ENCODE data around the gene AHDC1. TPM values are rescaled to one million over a fixed set of nuclear protein-coding genes. Genes with fewer than 3 reads are reported as not detected.
A peak's percentile ranks its signal among the peaks of the same experiment; 100 is the strongest.

AHDC1 gene
- total and polyA plus RNA-seq, 9 of the 15 experiments (the other 6 are each of a cell fraction or from before 2014, with no cell fraction given) = 0.21 to 36.4 (median 4.7) TPM

DNA sequence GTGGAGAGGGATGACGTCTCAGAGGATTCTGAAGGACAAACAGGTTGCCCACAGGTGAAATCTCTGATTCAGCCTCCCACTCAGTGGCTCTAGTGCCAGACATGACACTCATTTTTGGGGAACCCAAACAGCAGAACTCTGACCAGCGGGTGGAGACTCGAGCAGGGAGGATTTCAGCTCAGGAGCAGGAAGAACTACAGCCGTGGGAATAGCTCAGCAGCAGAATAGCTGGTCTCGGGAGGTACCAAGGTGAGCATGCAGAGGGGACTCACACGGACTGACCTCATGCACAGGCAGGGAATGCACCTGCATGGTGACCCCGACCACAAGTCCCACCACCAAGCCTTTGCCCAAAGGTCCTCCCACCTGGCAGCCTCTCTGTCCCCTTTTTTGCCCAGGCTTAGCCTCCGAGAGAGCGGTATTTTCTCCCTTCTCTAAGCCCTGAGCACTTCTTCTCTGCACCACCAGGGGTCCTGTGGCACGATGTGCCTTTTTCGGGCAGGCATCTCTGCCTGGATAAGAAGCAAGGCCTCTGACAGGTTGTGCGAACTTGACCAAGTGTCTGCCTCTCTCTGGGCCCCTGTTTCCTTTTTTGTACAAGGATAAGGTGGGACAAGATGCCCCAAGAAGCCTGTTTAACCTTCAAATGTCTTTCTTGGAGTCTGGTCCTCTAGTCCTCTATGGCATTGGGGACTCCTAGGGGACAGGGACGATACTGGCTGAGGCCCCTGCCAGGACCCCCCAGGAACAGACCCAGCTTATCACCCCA lies 39.8 kb upstream of the AHDC1 start:
- DNase-seq (ENCODE audit: extremely low read depth in 1 of 4, low spot score in 3 of 4) = peak; percentile 70 to 78 (median 74)
- Histone ChIP-seq H2AFZ (ENCODE audit: low read depth, low read length) (peak overlapping the region; percentile 60), H3K4me2 (ENCODE audit: insufficient read depth, low read length) (peak overlapping the region; percentile 42; the same call in 1 of the 2 replicates), H3K4me3 (no peak overlapping the region), H3K9me1 (ENCODE audit: control insufficient read depth, insufficient read depth, low read length) (no peaks in the 10 kb centered on the region), H4K20me1 (replicated peaks; ENCODE audit: control insufficient read depth, insufficient read depth, low read length) (no peaks in the 10 kb centered on the region), H3K27me3 (ENCODE audit: control insufficient read depth in 2 of 2, insufficient read depth in 2 of 2, low read length in 2 of 2) (no peaks in the 10 kb centered on the region), H3K4me1 (replicated peaks in 1 of 2; ENCODE audit: control insufficient read depth in 2 of 2, insufficient read depth in 2 of 2, low read length in 2 of 2) (peaks cover 0 to 8% of the 10 kb centered on the region in 2 experiments; a peak in 3 of 5 replicates), H3K79me2 (ENCODE audit: control insufficient read depth, insufficient read depth, low read length) (no peaks in the 10 kb centered on the region), H3K36me3 (ENCODE audit: control insufficient read depth, insufficient read depth, low read length) (no peaks in the 10 kb centered on the region), H3K9me3 (replicated peaks; ENCODE audit: control insufficient read depth, insufficient read depth, low read depth, low read length) (no peaks in the 10 kb centered on the region), H3K27ac (ENCODE audit: extremely low read depth, low read depth, low read length) (no peak overlapping the region), H3K9ac (ENCODE audit: insufficient read depth in 1 of 2, low read depth in 2 of 2, low read length in 2 of 2) (peak overlapping the region in 1 of 2 experiments; percentile 29; a peak in 1 of 4 replicates)
- in situ Hi-C loops (cut with MboI) = no loop called here
- ChIA-PET POLR2A (interaction anchor here (0.5 to 0.6 kb wide), 2 partner anchors 21 to 98 kb away, joined by 3 read pairs; no protein-coding TSS in a partner anchor), CTCF (ENCODE audit: low intra/inter-chr PET ratio) (interaction anchor here (0.7 to 1.7 kb wide), 4 partner anchors 19 to 336 kb away, joined by 3 to 15 read pairs (median 3); no protein-coding TSS in a partner anchor)
- intact Hi-C loops (cut with micrococcal nuclease) = loop anchor here (1.0 kb wide), 1 partner anchor 20 kb away; no protein-coding TSS in a partner anchor
- peak; percentile 95 for ATAC-seq
- peak; percentile 92 for FAIRE-seq
- 16% methylated on average over 13 of the region's 13 CpGs for WGBS (ENCODE audit: insufficient coverage, low coverage, missing lambda C conversion rate)
- no TSS peak for BruUV-seq (replicated peaks)
- TF ChIP-seq ZFX (CRISPR knock-in tag; IDR thresholded peaks at IDR 0.05) (peak; percentile 24; the same call in 1 of the 2 replicates), HDGF (IDR thresholded peaks at IDR 0.05) (no peak), JUNB (CRISPR knock-in tag; conservative IDR thresholded peaks at IDR 0.05) (no peak), ZNF668 (CRISPR knock-in tag; IDR thresholded peaks at IDR 0.05) (0 out of 2 replicates have a peak, but pooled peaks have one; percentile 17), MYC (IDR thresholded peaks at IDR 0.05; ENCODE audit: low read depth, low read length) (peak; percentile 60; the same call in 1 of the 2 replicates), MYC (CRISPR knock-in tag; IDR thresholded peaks at IDR 0.05; ENCODE audit: borderline replicate concordance, low read depth) (no peak)
- TF ChIP-seq, protein P1, sequence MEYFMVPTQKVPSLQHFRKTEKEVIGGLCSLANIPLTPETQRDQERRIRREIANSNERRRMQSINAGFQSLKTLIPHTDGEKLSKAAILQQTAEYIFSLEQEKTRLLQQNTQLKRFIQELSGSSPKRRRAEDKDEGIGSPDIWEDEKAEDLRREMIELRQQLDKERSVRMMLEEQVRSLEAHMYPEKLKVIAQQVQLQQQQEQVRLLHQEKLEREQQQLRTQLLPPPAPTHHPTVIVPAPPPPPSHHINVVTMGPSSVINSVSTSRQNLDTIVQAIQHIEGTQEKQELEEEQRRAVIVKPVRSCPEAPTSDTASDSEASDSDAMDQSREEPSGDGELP (CRISPR knock-in tag; IDR thresholded peaks at IDR 0.05; ENCODE audit: borderline replicate concordance) = no peak
- TF ChIP-seq, protein P2, sequence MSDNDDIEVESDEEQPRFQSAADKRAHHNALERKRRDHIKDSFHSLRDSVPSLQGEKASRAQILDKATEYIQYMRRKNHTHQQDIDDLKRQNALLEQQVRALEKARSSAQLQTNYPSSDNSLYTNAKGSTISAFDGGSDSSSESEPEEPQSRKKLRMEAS (CRISPR knock-in tag; IDR thresholded peaks at IDR 0.05) = 0 out of 2 replicates have a peak, but pooled peaks have one; percentile 21
- TF ChIP-seq, protein P3, sequence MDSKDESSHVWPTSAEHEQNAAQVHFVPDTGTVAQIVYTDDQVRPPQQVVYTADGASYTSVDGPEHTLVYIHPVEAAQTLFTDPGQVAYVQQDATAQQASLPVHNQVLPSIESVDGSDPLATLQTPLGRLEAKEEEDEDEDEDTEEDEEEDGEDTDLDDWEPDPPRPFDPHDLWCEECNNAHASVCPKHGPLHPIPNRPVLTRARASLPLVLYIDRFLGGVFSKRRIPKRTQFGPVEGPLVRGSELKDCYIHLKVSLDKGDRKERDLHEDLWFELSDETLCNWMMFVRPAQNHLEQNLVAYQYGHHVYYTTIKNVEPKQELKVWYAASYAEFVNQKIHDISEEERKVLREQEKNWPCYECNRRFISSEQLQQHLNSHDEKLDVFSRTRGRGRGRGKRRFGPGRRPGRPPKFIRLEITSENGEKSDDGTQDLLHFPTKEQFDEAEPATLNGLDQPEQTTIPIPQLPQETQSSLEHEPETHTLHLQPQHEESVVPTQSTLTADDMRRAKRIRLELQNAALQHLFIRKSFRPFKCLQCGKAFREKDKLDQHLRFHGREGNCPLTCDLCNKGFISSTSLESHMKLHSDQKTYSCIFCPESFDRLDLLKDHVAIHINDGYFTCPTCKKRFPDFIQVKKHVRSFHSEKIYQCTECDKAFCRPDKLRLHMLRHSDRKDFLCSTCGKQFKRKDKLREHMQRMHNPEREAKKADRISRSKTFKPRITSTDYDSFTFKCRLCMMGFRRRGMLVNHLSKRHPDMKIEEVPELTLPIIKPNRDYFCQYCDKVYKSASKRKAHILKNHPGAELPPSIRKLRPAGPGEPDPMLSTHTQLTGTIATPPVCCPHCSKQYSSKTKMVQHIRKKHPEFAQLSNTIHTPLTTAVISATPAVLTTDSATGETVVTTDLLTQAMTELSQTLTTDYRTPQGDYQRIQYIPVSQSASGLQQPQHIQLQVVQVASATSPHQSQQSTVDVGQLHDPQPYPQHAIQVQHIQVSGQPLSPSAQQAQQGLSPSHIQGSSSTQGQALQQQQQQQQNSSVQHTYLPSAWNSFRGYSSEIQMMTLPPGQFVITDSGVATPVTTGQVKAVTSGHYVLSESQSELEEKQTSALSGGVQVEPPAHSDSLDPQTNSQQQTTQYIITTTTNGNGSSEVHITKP (IDR thresholded peaks at IDR 0.05; ENCODE audit: partially characterized antibody) = peak; percentile 89
- TF ChIP-seq, protein P4, sequence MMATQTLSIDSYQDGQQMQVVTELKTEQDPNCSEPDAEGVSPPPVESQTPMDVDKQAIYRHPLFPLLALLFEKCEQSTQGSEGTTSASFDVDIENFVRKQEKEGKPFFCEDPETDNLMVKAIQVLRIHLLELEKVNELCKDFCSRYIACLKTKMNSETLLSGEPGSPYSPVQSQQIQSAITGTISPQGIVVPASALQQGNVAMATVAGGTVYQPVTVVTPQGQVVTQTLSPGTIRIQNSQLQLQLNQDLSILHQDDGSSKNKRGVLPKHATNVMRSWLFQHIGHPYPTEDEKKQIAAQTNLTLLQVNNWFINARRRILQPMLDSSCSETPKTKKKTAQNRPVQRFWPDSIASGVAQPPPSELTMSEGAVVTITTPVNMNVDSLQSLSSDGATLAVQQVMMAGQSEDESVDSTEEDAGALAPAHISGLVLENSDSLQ (IDR thresholded peaks at IDR 0.05) = 0 out of 2 replicates have a peak, but pooled peaks have one; percentile 10
- TF ChIP-seq, protein P5, sequence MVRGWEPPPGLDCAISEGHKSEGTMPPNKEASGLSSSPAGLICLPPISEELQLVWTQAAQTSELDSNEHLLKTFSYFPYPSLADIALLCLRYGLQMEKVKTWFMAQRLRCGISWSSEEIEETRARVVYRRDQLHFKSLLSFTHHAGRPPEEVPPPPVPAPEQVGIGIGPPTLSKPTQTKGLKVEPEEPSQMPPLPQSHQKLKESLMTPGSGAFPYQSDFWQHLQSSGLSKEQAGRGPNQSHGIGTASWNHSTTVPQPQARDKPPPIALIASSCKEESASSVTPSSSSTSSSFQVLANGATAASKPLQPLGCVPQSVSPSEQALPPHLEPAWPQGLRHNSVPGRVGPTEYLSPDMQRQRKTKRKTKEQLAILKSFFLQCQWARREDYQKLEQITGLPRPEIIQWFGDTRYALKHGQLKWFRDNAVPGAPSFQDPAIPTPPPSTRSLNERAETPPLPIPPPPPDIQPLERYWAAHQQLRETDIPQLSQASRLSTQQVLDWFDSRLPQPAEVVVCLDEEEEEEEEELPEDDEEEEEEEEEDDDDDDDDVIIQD (CRISPR knock-in tag; IDR thresholded peaks at IDR 0.05) = no peak

Measured in K562 (cell line).